Liver (tissue), 3 donors: Measurements from ENCODE around the gene TIMM13.

Experiments
- ATF3 ChIP-seq: IDR thresholded peaks from 2 replicates; pipeline ENCODE4 v1.6.1; 2016; ENCODE audit warnings: antibody characterized with exemption
- FOXA1 ChIP-seq: IDR thresholded peaks from 2 replicates; pipeline ENCODE4 v1.6.1; 2016; ENCODE audit warnings: antibody characterized with exemption
- JUND ChIP-seq, 2 donors: IDR thresholded peaks; 2 replicates each; pipeline ENCODE4 v1.6.1; 2016; ENCODE audit warnings: antibody characterized with exemption in 2 of 2
- RAD21 ChIP-seq, 2 donors: IDR thresholded peaks; 2 replicates each; pipeline ENCODE4 v1.6.1; 2016; ENCODE audit warnings: antibody characterized with exemption in 2 of 2, mild to moderate bottlenecking in 2 of 2
- REST ChIP-seq: IDR thresholded peaks from 2 replicates; pipeline ENCODE4 v1.6.1; 2016; ENCODE audit warnings: antibody characterized with exemption, mild to moderate bottlenecking
- TF ChIP-seq, protein P1 (sequence below): fragments of 150-350 bp; IDR thresholded peaks from 2 replicates; pipeline ENCODE4 v1.5.1; 2017; ENCODE audit warnings: improper control_type of control experiment, low read depth, low read length; ENCODE audit not compliant: missing input control
- donor health status: healthy.
- donor health status: healthy.

GRCh38 chr19:2436384-2436783 lies 9.0 kb upstream of the TIMM13 start:
- TF ChIP-seq, protein P1, sequence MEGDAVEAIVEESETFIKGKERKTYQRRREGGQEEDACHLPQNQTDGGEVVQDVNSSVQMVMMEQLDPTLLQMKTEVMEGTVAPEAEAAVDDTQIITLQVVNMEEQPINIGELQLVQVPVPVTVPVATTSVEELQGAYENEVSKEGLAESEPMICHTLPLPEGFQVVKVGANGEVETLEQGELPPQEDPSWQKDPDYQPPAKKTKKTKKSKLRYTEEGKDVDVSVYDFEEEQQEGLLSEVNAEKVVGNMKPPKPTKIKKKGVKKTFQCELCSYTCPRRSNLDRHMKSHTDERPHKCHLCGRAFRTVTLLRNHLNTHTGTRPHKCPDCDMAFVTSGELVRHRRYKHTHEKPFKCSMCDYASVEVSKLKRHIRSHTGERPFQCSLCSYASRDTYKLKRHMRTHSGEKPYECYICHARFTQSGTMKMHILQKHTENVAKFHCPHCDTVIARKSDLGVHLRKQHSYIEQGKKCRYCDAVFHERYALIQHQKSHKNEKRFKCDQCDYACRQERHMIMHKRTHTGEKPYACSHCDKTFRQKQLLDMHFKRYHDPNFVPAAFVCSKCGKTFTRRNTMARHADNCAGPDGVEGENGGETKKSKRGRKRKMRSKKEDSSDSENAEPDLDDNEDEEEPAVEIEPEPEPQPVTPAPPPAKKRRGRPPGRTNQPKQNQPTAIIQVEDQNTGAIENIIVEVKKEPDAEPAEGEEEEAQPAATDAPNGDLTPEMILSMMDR: no peak
- no peak for TF ChIP-seq REST
- TF ChIP-seq JUND (IDR thresholded peaks at IDR 0.05): no peak
- TF ChIP-seq FOXA1: no peak
- TF ChIP-seq RAD21 (IDR thresholded peaks at IDR 0.05): no peak
- TF ChIP-seq ATF3: no peak
